C4-2B (cell line): ENCODE results near the gene HLA-A.

Experiments used
- CTCF ChIP-seq: fragments of 450-650 bp; conservative IDR thresholded peaks from 2 replicates; pipeline ENCODE4 v1.5.1; 2017; ENCODE audit warnings: mild to moderate bottlenecking
- ZFX ChIP-seq: fragments of 450-650 bp; IDR thresholded peaks from 2 replicates; pipeline ENCODE4 v1.6.1; 2017

GRCh38 chr6:29958046-29958445 is 15.7 kb downstream of the HLA-A start:
- TF ChIP-seq CTCF (no peak), ZFX (no peak)
